ENCODE results near the gene CSMD2. TPM values are rescaled to one million over a fixed set of nuclear protein-coding genes. Genes with fewer than 3 reads are reported as not detected.

The CSMD2 gene
- total RNA-seq, 1 experiment from 2014 or later: 0.22 TPM

GRCh38 chr1:33519240-33519884 lies 645.7 kb downstream of the CSMD2 start:
- H4K20me1 ChIP-seq (ENCODE audit: insufficient read depth): no peaks in the 10 kb centered on the region
- H3K9me2 ChIP-seq (ENCODE audit: insufficient read depth): no peaks in the 10 kb centered on the region
- ChIA-PET POLR2A (no interaction called here), RAD21 (ENCODE audit: low non-redundant PET in 1 of 2, low total read pairs in 2 of 2, uncharacterized antibody in 2 of 2, unreplicated experiment in 2 of 2) (no interaction called here), CTCF (no interaction called here)
- no peak overlapping the region for H3K9ac ChIP-seq (ENCODE audit: low read length)
- DNase-seq (ENCODE audit: low read depth, low spot score) (no peak), ATAC-seq (peak; percentile 43; the same call in 1 of the 2 replicates)
- no peak overlapping the region for H2AFZ ChIP-seq (ENCODE audit: low read depth, low read length, poor library complexity, severe bottlenecking)
- no peaks in the 10 kb centered on the region for H3K79me2 ChIP-seq (ENCODE audit: insufficient read depth, low read length)
- intact Hi-C loops (cut with micrococcal nuclease): no loop called here
- no peak overlapping the region for H3K4me2 ChIP-seq (ENCODE audit: low read length)
- H3K36me3 ChIP-seq (ENCODE audit: control insufficient read depth in 1 of 2, insufficient read depth in 2 of 2, low read length in 2 of 2): no peaks in the 10 kb centered on the region
- H3K4me1 ChIP-seq (ENCODE audit: control insufficient read depth in 1 of 2, insufficient read depth in 2 of 2, low read length in 2 of 2): peaks cover 10 to 15% of the 10 kb centered on the region in 2 experiments; a peak in 3 of 4 replicates
- TF ChIP-seq ZNF274 (IDR thresholded peaks at IDR 0.05; ENCODE audit: low read depth, low read length) (no peak), TCF7L2 (IDR thresholded peaks at IDR 0.05; ENCODE audit: borderline replicate concordance, extremely low read depth, insufficient read depth, insufficient read length) (no peak), ATF3 (IDR thresholded peaks at IDR 0.05) (no peak), POLR2AphosphoS5 (IDR thresholded peaks at IDR 0.05; ENCODE audit: low read depth, low read length) (no peak), SP1 (IDR thresholded peaks at IDR 0.05; ENCODE audit: low read depth) (no peak), CTCF (IDR thresholded peaks at IDR 0.05 in 2 of 3, conservative IDR thresholded peaks at IDR 0.05 in 1 of 3; ENCODE audit: borderline replicate concordance in 1 of 3, insufficient read depth in 1 of 3, low read depth in 2 of 3, low read length in 2 of 3) (no peak), RAD21 (IDR thresholded peaks at IDR 0.05; ENCODE audit: low read depth) (no peak), REST (IDR thresholded peaks at IDR 0.05; ENCODE audit: low read depth) (no peak)
- H3K9me3 ChIP-seq (ENCODE audit: control insufficient read depth in 1 of 2, insufficient read depth in 1 of 2, low read depth in 1 of 2, low read length in 2 of 2): no peaks in the 10 kb centered on the region
- no TSS peak for BruUV-seq (replicated peaks)
- H3K27me3 ChIP-seq (ENCODE audit: insufficient read depth, low read length): no peaks in the 10 kb centered on the region
- no peak overlapping the region for H3K27ac ChIP-seq (ENCODE audit: low read depth, low read length)
- H3K4me3 ChIP-seq (replicated peaks in 1 of 2; ENCODE audit: low read depth in 1 of 2, low read length in 2 of 2): no peak overlapping the region
